Transverse colon (tissue), 4 donors: ENCODE data around the gene CASK. TPM values are rescaled to one million over a fixed set of nuclear protein-coding genes. Genes with fewer than 3 reads are reported as not detected.

Experiments used
- DNase-seq: peaks from one replicate; pipeline ENCODE4 v3.0.0-alpha.2; 2019
- H3K27ac ChIP-seq, 4 donors: fragments of 200-600 bp; sonication (generic); 2 replicates each; pipeline ENCODE4 v1.5.1; 2016 to 2018; ENCODE audit warnings: inconsistent platforms in 4 of 4
- H3K27me3 ChIP-seq: fragments of 200-600 bp; sonication (generic); 2 replicates; pipeline ENCODE4 v1.5.1; 2017; ENCODE audit warnings: inconsistent platforms
- H3K36me3 ChIP-seq, 4 donors: fragments of 200-600 bp; sonication (generic); 2 replicates each; pipeline ENCODE4 v1.5.1; 2017 to 2019; ENCODE audit warnings: inconsistent platforms in 4 of 4
- H3K4me1 ChIP-seq, 4 donors: fragments of 200-600 bp; sonication (generic); 2 replicates each; pipeline ENCODE4 v1.5.1; 2017 to 2020; ENCODE audit warnings: inconsistent platforms in 4 of 4
- H3K4me3 ChIP-seq, 4 donors: fragments of 200-600 bp; sonication (generic); 1 replicate in 1 of 4; 2 replicates in 3 of 4; pipeline versions ENCODE4 v1.5.1 to v1.6.1; 2017 to 2019; ENCODE audit warnings: inconsistent platforms in 4 of 4
- H3K9me3 ChIP-seq, 2 donors: fragments of 200-600 bp; sonication (generic); 2 replicates each; pipeline ENCODE4 v1.5.1; 2017 to 2019; ENCODE audit warnings: inconsistent platforms in 2 of 2
- CTCF ChIP-seq, 5 experiments: fragments of 200-600 bp in 3 of 5; fragments of 450-650 bp in 2 of 5; sonication (generic) in 3 of 5; IDR thresholded peaks; 1 replicate in 2 of 5; 2 replicates in 3 of 5; pipeline ENCODE4 v1.5.1; 2016 to 2017; ENCODE audit warnings: antibody characterized with exemption in 5 of 5, inconsistent platforms in 3 of 5, mild to moderate bottlenecking in 2 of 5, moderate library complexity in 1 of 5
- EP300 ChIP-seq: sonication (generic); formaldehyde crosslinking; IDR thresholded peaks from one replicate; pipeline ENCODE4 v1.6.1; 2017; ENCODE audit warnings: antibody characterized with exemption, low read depth
- POLR2A ChIP-seq: fragments of 450-650 bp; IDR thresholded peaks from one replicate; pipeline ENCODE4 v1.6.1; 2016; ENCODE audit warnings: antibody characterized with exemption, mild to moderate bottlenecking, moderate library complexity
- POLR2AphosphoS5 ChIP-seq, 3 donors: sonication (generic); formaldehyde crosslinking; IDR thresholded peaks; one replicate each; pipeline ENCODE4 v1.6.1; 2016; ENCODE audit warnings: antibody characterized with exemption in 3 of 3
- WGBS, 2 donors: methylation state at CpG; one replicate each; pipeline ENCODE4 v1.1.5; 2018; ENCODE audit warnings: low coverage in 1 of 2; 5-methylcytosine and 5-hydroxymethylcytosine counted together
- in situ Hi-C, 4 donors: fragments of 200-750 bp; cut with MboI; loops; one replicate each; pipeline versions ENCODE4 v1.15.0 to v1.15.1; 2017; ENCODE audit warnings: low sequenced_read_pairs in 3 of 4, low pct_ligation_motif_present in 1 of 4, low pct_unique_long_range_greater_than_20kb in 1 of 4
- intact Hi-C: fragments of 100-400 bp; cut with DNase I; formaldehyde crosslinking; loops from one replicate; pipeline ENCODE4 v1.15.1; 2023; ENCODE audit warnings: low total_unique reads
- total RNA-seq, 4 donors: library from RNA; depleted of rRNA; stranded (reverse); fragments of >200 nt; gene quantifications; one replicate each; pipeline ENCODE4 v1.1.0, GENCODE V29; 2016

Gene CASK
- total RNA-seq, 4 donors from 2014 or later = 26.6 to 86.1 (median 56.3) TPM

GRCh38 chrX:41802958-41803357 is 120.4 kb downstream of the CASK start:
- Histone ChIP-seq H3K9me3 (no peaks in the 10 kb centered on the region), H3K27ac (no peak overlapping the region), H3K36me3 (no peaks in the 10 kb centered on the region), H3K4me1 (no peaks in the 10 kb centered on the region), H3K4me3 (no peak overlapping the region), H3K27me3 (no peaks in the 10 kb centered on the region)
- TF ChIP-seq POLR2A (no peak), CTCF (IDR thresholded peaks at IDR 0.05) (no peak), POLR2AphosphoS5 (IDR thresholded peaks at IDR 0.05) (no peak), EP300 (no peak)
- intact Hi-C loops (no loop called here), in situ Hi-C loops (no loop called here)
- DNase-seq = no peak
- WGBS, 2 donors = 71% methylated on average over 6 of the region's 6 CpGs; no CpG with 5 or more reads in 1 of the 2 donors

GRCh38 chrX:41799661-41800060 is 123.7 kb downstream of the CASK start:
- Histone ChIP-seq H3K4me3 (no peak overlapping the region), H3K4me1 (no peaks in the 10 kb centered on the region), H3K27me3 (no peaks in the 10 kb centered on the region), H3K9me3 (no peaks in the 10 kb centered on the region), H3K27ac (no peak overlapping the region), H3K36me3 (no peaks in the 10 kb centered on the region)
- WGBS, 2 donors = 67% methylated on average over 6 of the region's 6 CpGs; no CpG with 5 or more reads in 1 of the 2 donors
- DNase-seq = no peak
- TF ChIP-seq EP300 = no peak
- TF ChIP-seq POLR2AphosphoS5 (IDR thresholded peaks at IDR 0.05) = no peak
- TF ChIP-seq CTCF (IDR thresholded peaks at IDR 0.05) = no peak
- no peak for TF ChIP-seq POLR2A
- intact Hi-C loops (no loop called here), in situ Hi-C loops (loop anchor here in 3 of 4 donors (25.0 kb wide), 3 partner anchors 913 to 1763 kb away; no protein-coding TSS in a partner anchor)

GRCh38 chrX:41796577-41796976 is 126.8 kb downstream of the CASK start:
- H3K4me1 ChIP-seq = no peaks in the 10 kb centered on the region
- no peak overlapping the region for H3K4me3 ChIP-seq
- intact Hi-C loops = no loop called here
- H3K9me3 ChIP-seq = no peaks in the 10 kb centered on the region
- DNase-seq = no peak
- no peaks in the 10 kb centered on the region for H3K36me3 ChIP-seq
- H3K27me3 ChIP-seq = no peaks in the 10 kb centered on the region
- in situ Hi-C loops = loop anchor here in 3 of 4 donors (25.0 kb wide), 3 partner anchors 916 to 1766 kb away; no protein-coding TSS in a partner anchor
- TF ChIP-seq CTCF (IDR thresholded peaks at IDR 0.05) (no peak), POLR2AphosphoS5 (IDR thresholded peaks at IDR 0.05) (no peak), EP300 (no peak), POLR2A (no peak)
- H3K27ac ChIP-seq = no peak overlapping the region
- WGBS, 2 donors = 74 to 100% methylated on average over 1 of the region's 1 CpG

GRCh38 chrX:41796046-41796445 is 127.3 kb downstream of the CASK start:
- 33 to 67% methylated on average over 1 of the region's 1 CpG for WGBS, 2 donors
- intact Hi-C loops = no loop called here

More at GRCh38 chrX:41796046-41796445, 127.3 kb downstream of the CASK start:
- DNase-seq = no peak
- Histone ChIP-seq H3K4me1 (no peaks in the 10 kb centered on the region), H3K27me3 (no peaks in the 10 kb centered on the region), H3K36me3 (no peaks in the 10 kb centered on the region), H3K4me3 (no peak overlapping the region), H3K27ac (no peak overlapping the region), H3K9me3 (no peaks in the 10 kb centered on the region)
- in situ Hi-C loops = loop anchor here in 3 of 4 donors (25.0 kb wide), 3 partner anchors 916 to 1766 kb away; no protein-coding TSS in a partner anchor
- TF ChIP-seq CTCF (IDR thresholded peaks at IDR 0.05) (no peak), POLR2A (no peak), EP300 (no peak), POLR2AphosphoS5 (IDR thresholded peaks at IDR 0.05) (no peak)
